Putamen (tissue), 1 donor: Measurements from ENCODE around the gene PDZK1IP1.
"Not testable (repeated sequence)": the region's sequence is repeated elsewhere in the genome, so short reads cannot be mapped to it uniquely, and the experiment has no call there.

ENCODE experiments used
- DNase-seq: peaks from one replicate; pipeline ENCODE4 v3.0.0-alpha.2; 2016; ENCODE audit warnings: low spot score

The PDZK1IP1 gene

GRCh38 chr1:47223921-47224675 is 34.3 kb upstream of the PDZK1IP1 start:
- DNase-seq = no peak

- DNase-seq = no peak
Measured at GRCh38 chr1:47223174-47223920, 33.5 kb upstream of the PDZK1IP1 start.

- no peak for DNase-seq
Measured at GRCh38 chr1:47222476-47222875, 32.6 kb upstream of the PDZK1IP1 start.

GRCh38 chr1:47219590-47220220 is 29.9 kb upstream of the PDZK1IP1 start:
- no peak for DNase-seq

- no peak for DNase-seq
Measured at GRCh38 chr1:47219001-47219400, 29.2 kb upstream of the PDZK1IP1 start.

GRCh38 chr1:47216278-47217059 is 26.6 kb upstream of the PDZK1IP1 start:
- DNase-seq = no peak

GRCh38 chr1:47215713-47216112 is 25.9 kb upstream of the PDZK1IP1 start:
- no peak for DNase-seq

- DNase-seq = no peak
Measured at GRCh38 chr1:47214549-47214948, 24.7 kb upstream of the PDZK1IP1 start.

GRCh38 chr1:47213230-47213963 is 23.6 kb upstream of the PDZK1IP1 start:
- no peak for DNase-seq

- DNase-seq = no peak
Measured at GRCh38 chr1:47212636-47213229, 22.9 kb upstream of the PDZK1IP1 start.

GRCh38 chr1:47211796-47212269 is 22.0 kb upstream of the PDZK1IP1 start:
- no peak for DNase-seq

- no peak for DNase-seq
Measured at GRCh38 chr1:47210666-47211065, 20.8 kb upstream of the PDZK1IP1 start.

GRCh38 chr1:47209725-47210325 is 20.0 kb upstream of the PDZK1IP1 start:
- no peak for DNase-seq

GRCh38 chr1:47209091-47209490 is 19.3 kb upstream of the PDZK1IP1 start:
- DNase-seq = no peak

GRCh38 chr1:47208374-47208850 is 18.6 kb upstream of the PDZK1IP1 start:
- no peak for DNase-seq

- no peak for DNase-seq
Measured at GRCh38 chr1:47207803-47208373, 18.1 kb upstream of the PDZK1IP1 start.

- no peak for DNase-seq
Measured at GRCh38 chr1:47205918-47206317, 16.1 kb upstream of the PDZK1IP1 start.

GRCh38 chr1:47203504-47203903 is 13.7 kb upstream of the PDZK1IP1 start:
- not testable (repeated sequence) for DNase-seq

GRCh38 chr1:47201179-47201578 is 11.3 kb upstream of the PDZK1IP1 start:
- DNase-seq = no peak

GRCh38 chr1:47198214-47198613 is 8.4 kb upstream of the PDZK1IP1 start:
- DNase-seq = no peak
